Esophagus muscularis mucosa (tissue), 4 donors: ENCODE data around the gene TPRX2. TPM values are rescaled to one million over a fixed set of nuclear protein-coding genes. Genes with fewer than 3 reads are reported as not detected.

Experiments
- DNase-seq: peaks from one replicate; pipeline ENCODE4 v3.0.0-alpha.2; 2017; ENCODE audit errors: extremely low spot score
- H3K27ac ChIP-seq, 4 donors: fragments of 200-600 bp; sonication (generic); replicated peaks in 1 of 4; 1 replicate in 3 of 4; 2 replicates in 1 of 4; pipeline ENCODE4 v1.5.1; 2016 to 2019; ENCODE audit warnings: mild to moderate bottlenecking in 1 of 4
- H3K27me3 ChIP-seq, 4 donors: fragments of 200-600 bp; sonication (generic); one replicate each; pipeline versions ENCODE4 v1.5.1 to v1.6.0; 2016 to 2019
- H3K36me3 ChIP-seq, 4 donors: fragments of 200-600 bp; sonication (generic); one replicate each; pipeline ENCODE4 v1.5.1; 2016 to 2019
- H3K4me1 ChIP-seq, 4 donors: fragments of 200-600 bp; sonication (generic); one replicate each; pipeline ENCODE4 v1.5.1; 2016 to 2019
- H3K4me3 ChIP-seq, 4 donors: fragments of 200-600 bp; sonication (generic); 1 replicate in 2 of 4; 2 replicates in 2 of 4; pipeline ENCODE4 v1.5.1; 2016 to 2019; ENCODE audit warnings: mild to moderate bottlenecking in 4 of 4, moderate library complexity in 1 of 4
- H3K9me3 ChIP-seq, 4 donors: fragments of 200-600 bp; sonication (generic); 1 replicate in 3 of 4; 2 replicates in 1 of 4; pipeline ENCODE4 v1.5.1; 2016 to 2019
- CTCF ChIP-seq, 3 experiments: fragments of 200-600 bp in 2 of 3; fragments of 450-650 bp in 1 of 3; sonication (generic) in 2 of 3; IDR thresholded peaks; one replicate each; pipeline ENCODE4 v1.5.1; 2017 to 2019; ENCODE audit warnings: antibody characterized with exemption in 3 of 3, mild to moderate bottlenecking in 2 of 3, moderate library complexity in 1 of 3
- EP300 ChIP-seq: sonication (generic); formaldehyde crosslinking; IDR thresholded peaks from one replicate; pipeline ENCODE4 v1.6.1; 2017; ENCODE audit warnings: antibody characterized with exemption
- POLR2A ChIP-seq: fragments of 450-650 bp; IDR thresholded peaks from one replicate; pipeline ENCODE4 v1.6.1; 2017; ENCODE audit warnings: antibody characterized with exemption, moderate library complexity, mild to moderate bottlenecking, low read depth
- POLR2AphosphoS5 ChIP-seq, 2 donors: sonication (generic); formaldehyde crosslinking; IDR thresholded peaks; one replicate each; pipeline ENCODE4 v1.6.1; 2017; ENCODE audit warnings: antibody characterized with exemption in 2 of 2
- WGBS: methylation state at CpG from one replicate; pipeline ENCODE4 v1.1.5; 2018; 5-methylcytosine and 5-hydroxymethylcytosine counted together
- intact Hi-C: fragments of 100-400 bp; cut with DNase I; formaldehyde crosslinking; loops from one replicate; pipeline ENCODE4 v1.15.1; 2023
- total RNA-seq, 4 donors: library from RNA; depleted of rRNA; stranded (reverse); fragments of >200 nt; gene quantifications; one replicate each; pipeline versions ENCODE4 v1.1.0 to v1.2.1, GENCODE V29; 2016

Gene TPRX2
- total RNA-seq, 4 donors from 2014 or later = not detected

- 63% methylated on average over 3 of the region's 3 CpGs for WGBS
- Histone ChIP-seq H3K27ac (no peak overlapping the region), H3K4me3 (no peak overlapping the region), H3K27me3 (peaks cover 0 to 29% (median 0%) of the 10 kb centered on the region in 4 donors), H3K9me3 (no peaks in the 10 kb centered on the region), H3K4me1 (no peaks in the 10 kb centered on the region), H3K36me3 (no peaks in the 10 kb centered on the region)
- no peak for DNase-seq
- intact Hi-C loops = no loop called here
- no peak for TF ChIP-seq EP300
- TF ChIP-seq CTCF (IDR thresholded peaks at IDR 0.05) = no peak
- no peak for TF ChIP-seq POLR2A
- TF ChIP-seq POLR2AphosphoS5 (IDR thresholded peaks at IDR 0.05) = no peak
Measured at GRCh38 chr19:47882890-47883289, 23.9 kb downstream of the TPRX2 start.

GRCh38 chr19:47885067-47885463, 26.0 kb downstream of the TPRX2 start:
- 76% methylated on average over 5 of the region's 5 CpGs for WGBS

GRCh38 chr19:47886010-47886559, 27.1 kb downstream of the TPRX2 start, which contains the start of gene SULT2A1:
Gene SULT2A1 (minus strand): TSS chr19:47886315. CDS start chr19:47886257, 58 bp downstream.
- Histone ChIP-seq H3K36me3 (no peaks in the 10 kb centered on the region), H3K4me3 (no peak within 1 kb of the TSS), H3K9me3 (no peaks in the 10 kb centered on the region), H3K4me1 (no peaks in the 10 kb centered on the region), H3K27me3 (peaks cover 0 to 19% (median 0%) of the 10 kb centered on the region in 4 donors), H3K27ac (no peak within 1 kb of the TSS)
- TF ChIP-seq EP300 (no peak), POLR2A (no peak), CTCF (IDR thresholded peaks at IDR 0.05) (no peak)
- DNase-seq = no peak
- intact Hi-C loops = no loop called here
- WGBS = 72% methylated on average over 12 of the region's 12 CpGs

More at GRCh38 chr19:47885067-47885463, 26.0 kb downstream of the TPRX2 start:
- intact Hi-C loops = no loop called here
- no peaks in the 10 kb centered on the region for H3K9me3 ChIP-seq
- H3K27ac ChIP-seq = no peak overlapping the region
- TF ChIP-seq POLR2AphosphoS5 (IDR thresholded peaks at IDR 0.05) (no peak), CTCF (IDR thresholded peaks at IDR 0.05) (no peak), POLR2A (no peak), EP300 (no peak)
- no peak overlapping the region for H3K4me3 ChIP-seq
- H3K36me3 ChIP-seq = no peaks in the 10 kb centered on the region
- H3K4me1 ChIP-seq = no peaks in the 10 kb centered on the region
- no peak for DNase-seq
- H3K27me3 ChIP-seq = peaks cover 0 to 19% (median 0%) of the 10 kb centered on the region in 4 donors

GRCh38 chr19:47890865-47891621, 32.0 kb downstream of the TPRX2 start:
- Histone ChIP-seq H3K9me3 (peaks cover 0 to 5% (median 1%) of the 10 kb centered on the region in 4 donors), H3K4me1 (no peaks in the 10 kb centered on the region), H3K4me3 (no peak overlapping the region), H3K27ac (no peak overlapping the region), H3K36me3 (no peaks in the 10 kb centered on the region), H3K27me3 (peaks cover 0 to 8% (median 0%) of the 10 kb centered on the region in 4 donors)
- intact Hi-C loops = no loop called here
- TF ChIP-seq POLR2A = no peak
- no peak for TF ChIP-seq EP300
- TF ChIP-seq CTCF (IDR thresholded peaks at IDR 0.05) = no peak
- no peak for TF ChIP-seq POLR2AphosphoS5 (IDR thresholded peaks at IDR 0.05)
- 75% methylated on average over 7 of the region's 7 CpGs for WGBS
- DNase-seq = no peak
